Endothelial cell of umbilical vein (primary cell): ENCODE data around the gene EVA1A. TPM values are rescaled to one million over a fixed set of nuclear protein-coding genes. Genes with fewer than 3 reads are reported as not detected.

ENCODE experiments used
- BruUV-seq: library from RNA; stranded (reverse); fragments of 400-500 nt; replicated peaks from 2 replicates; lab custom pipeline; 2021; lab: Mats Ljungman, UMichigan
- CTCF ChIA-PET: fragments of 300-600, 350-600 bp; sonication (Branson Sonifier 250); formaldehyde crosslinking; loops from one replicate; lab custom pipeline; 2021; ENCODE audit warnings: antibody characterized with exemption, inconsistent platforms; lab: Charles Lee
- POLR2A ChIA-PET: fragments of 300-600, 350-600 bp; sonication (Branson Sonifier 250); formaldehyde crosslinking; loops from one replicate; lab custom pipeline; 2021; ENCODE audit warnings: antibody characterized with exemption, inconsistent platforms; lab: Charles Lee
- DNase-seq: peaks from one replicate; pipeline ENCODE4 v3.0.0-alpha.2; 2011; ENCODE audit warnings: low read depth, low spot score
- FAIRE-seq: peaks from 2 replicates; lab custom pipeline; 2011; peaks lifted over from hg19 to GRCh38; lab: Jason Lieb, UNC
- H2AFZ ChIP-seq: 2 replicates; pipeline ENCODE4 v1.6.0; 2012; ENCODE audit warnings: low read depth, low read length, control low read depth, inconsistent platforms
- H3K27ac ChIP-seq: 2 replicates; pipeline ENCODE4 v1.5.1; 2011; ENCODE audit warnings: low read depth, mild to moderate bottlenecking, control low read depth, low read length, moderate library complexity; ENCODE audit not compliant: insufficient read depth
- H3K27me3 ChIP-seq, 2 experiments: 2 replicates each; pipeline versions ENCODE4 v1.6.0 to v1.6.1; 2011; ENCODE audit warnings: low read length in 2 of 2, mixed read lengths in 1 of 2; ENCODE audit not compliant: control insufficient read depth in 2 of 2, insufficient read depth in 2 of 2
- H3K36me3 ChIP-seq, 2 experiments: 2 replicates in 1 of 2; 3 replicates in 1 of 2; pipeline ENCODE4 v1.5.1; 2011; ENCODE audit warnings: low read length in 2 of 2, mild to moderate bottlenecking in 1 of 2, moderate library complexity in 1 of 2; ENCODE audit not compliant: control insufficient read depth in 2 of 2, insufficient read depth in 2 of 2; ENCODE audit errors: extremely low read depth in 1 of 2
- H3K4me1 ChIP-seq: 3 replicates; pipeline ENCODE4 v1.5.1; 2011; ENCODE audit warnings: mild to moderate bottlenecking, low read length; ENCODE audit not compliant: control insufficient read depth, insufficient read depth; ENCODE audit errors: extremely low read depth
- H3K4me2 ChIP-seq: 2 replicates; pipeline ENCODE4 v1.6.1; 2011; ENCODE audit warnings: low read length, control low read depth, mixed read lengths; ENCODE audit not compliant: insufficient read depth
- H3K4me3 ChIP-seq, 3 experiments: fragments of 200-600 bp in 1 of 3; sonication (generic), shearing (Covaris generic) in 1 of 3; replicated peaks in 1 of 3; 2 replicates each; pipeline ENCODE4 v1.5.1; 2011 to 2016; ENCODE audit warnings: control low read depth in 3 of 3, low read length in 3 of 3, mild to moderate bottlenecking in 2 of 3, inconsistent platforms in 1 of 3, low read depth in 1 of 3, moderate library complexity in 1 of 3; ENCODE audit not compliant: insufficient read depth in 1 of 3
- H3K79me2 ChIP-seq: 2 replicates; pipeline ENCODE4 v1.6.0; 2012; ENCODE audit warnings: low read length, inconsistent platforms; ENCODE audit not compliant: control insufficient read depth, insufficient read depth
- H3K9ac ChIP-seq: replicated peaks from 2 replicates; pipeline ENCODE3; 2011; ENCODE audit warnings: low read length, control low read depth; ENCODE audit not compliant: insufficient read depth; ENCODE audit errors: extremely low read depth
- H3K9me1 ChIP-seq: replicated peaks from 3 replicates; pipeline ENCODE4 v1.6.0; 2011; ENCODE audit warnings: mild to moderate bottlenecking, low read length; ENCODE audit not compliant: control insufficient read depth, insufficient read depth; ENCODE audit errors: extremely low read depth
- H3K9me3 ChIP-seq: replicated peaks from 2 replicates; pipeline ENCODE4 v1.5.1; 2012; ENCODE audit warnings: low read length, inconsistent platforms; ENCODE audit not compliant: control insufficient read depth, insufficient read depth
- H4K20me1 ChIP-seq: replicated peaks from 2 replicates; pipeline ENCODE3; 2011; ENCODE audit warnings: mild to moderate bottlenecking, low read length; ENCODE audit not compliant: control insufficient read depth, insufficient read depth; ENCODE audit errors: extremely low read depth
- EZH2 ChIP-seq: IDR thresholded peaks from 2 replicates; pipeline ENCODE4 v1.6.1; 2012; ENCODE audit warnings: borderline replicate concordance, low read depth, mild to moderate bottlenecking, moderate library complexity, low read length, inconsistent platforms; ENCODE audit not compliant: severe bottlenecking
- GATA2 ChIP-seq: IDR thresholded peaks from 2 replicates; pipeline ENCODE4 v1.7.0; 2011; ENCODE audit warnings: low read depth, mild to moderate bottlenecking, moderate library complexity, mixed read lengths, low read length; ENCODE audit not compliant: insufficient read length, insufficient read depth
- JUN ChIP-seq: IDR thresholded peaks from 2 replicates; pipeline ENCODE4 v1.6.1; 2011; ENCODE audit warnings: borderline replicate concordance, low read depth; ENCODE audit not compliant: insufficient read length, insufficient read depth
- MYC ChIP-seq: IDR thresholded peaks from one replicate; pipeline ENCODE4 v1.6.1; 2011; ENCODE audit warnings: mild to moderate bottlenecking, low read depth, low read length
- POLR2A ChIP-seq: IDR thresholded peaks from 2 replicates; pipeline ENCODE4 v1.6.1; 2012; ENCODE audit warnings: low read depth, mild to moderate bottlenecking, control low read depth, low read length
- POLR2AphosphoS5 ChIP-seq: IDR thresholded peaks from 2 replicates; pipeline ENCODE4 v1.6.1; 2012; ENCODE audit warnings: low read depth, mild to moderate bottlenecking, control low read depth, low read length, moderate library complexity; ENCODE audit not compliant: insufficient read depth
- dilution Hi-C: fragments of 300-500 bp; cut with MboI; formaldehyde crosslinking; loops from one replicate; pipeline ENCODE4 v1.15.0; 2019; ENCODE audit warnings: low sequenced_read_pairs; ENCODE audit not compliant: extremely low pct_ligation_motif_present
- intact Hi-C: fragments of 100-400 bp; cut with micrococcal nuclease; formaldehyde crosslinking; loops from one replicate; pipeline ENCODE4 v1.10.0; 2022
- polyA plus RNA-seq, 4 experiments: library from polyadenylated mRNA; depleted of rRNA in 3 of 4; stranded (reverse) in 3 of 4; unstranded in 1 of 4; fragments of >200 nt; gene quantifications; 2 replicates each; pipeline versions ENCODE4 v1.2.1 to v1.2.3, GENCODE V29; 2011 to 2012; ENCODE audit warnings: missing spikeins in 1 of 4
- total RNA-seq: library from RNA; stranded (reverse); gene quantifications from 2 replicates; pipeline ENCODE4 v1.2.3, GENCODE V29; 2021
- TF ChIP-seq, protein P1 (sequence below), 2 donors: IDR thresholded peaks; 1 replicate in 1 of 2; 2 replicates in 1 of 2; pipeline ENCODE4 v1.5.1; 2011; ENCODE audit warnings: low read length in 2 of 2, mild to moderate bottlenecking in 2 of 2, moderate library complexity in 2 of 2, control low read depth in 1 of 2, inconsistent platforms in 1 of 2, low read depth in 1 of 2; ENCODE audit not compliant: insufficient read depth in 1 of 2; ENCODE audit errors: extremely low read depth in 1 of 2
- TF ChIP-seq, protein P2 (sequence below): IDR thresholded peaks from 2 replicates; pipeline ENCODE4 v1.6.1; 2011; ENCODE audit not compliant: insufficient read depth, insufficient read length

EVA1A gene
- total and polyA plus RNA-seq, 2 donors (not counting 3 experiments of a cell fraction or from before 2014, with no cell fraction given) = 52.6 to 66.5 TPM

DNA sequence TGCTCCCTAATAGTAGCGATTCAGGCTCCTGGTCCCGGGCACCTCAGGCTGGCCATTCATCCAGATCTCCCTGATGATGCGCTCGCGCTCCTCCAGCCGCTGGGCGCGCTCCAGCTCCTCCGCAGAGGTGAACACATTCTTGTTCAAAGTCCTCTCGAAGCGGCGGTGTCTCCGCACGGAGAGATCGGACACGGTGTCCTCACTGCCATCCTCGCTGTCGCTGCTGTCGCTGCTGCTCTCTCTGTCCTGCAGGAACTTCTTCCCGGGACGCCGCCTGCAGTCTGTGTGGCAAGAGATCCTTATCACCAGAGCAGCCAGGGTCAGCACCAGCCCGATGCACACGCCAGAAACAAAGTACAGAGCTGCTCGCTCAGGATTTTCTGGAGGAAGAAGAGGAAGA, 67.5 kb downstream of the EVA1A start:
- no peak overlapping the region for H2AFZ ChIP-seq
- H3K4me1 ChIP-seq = no peaks in the 10 kb centered on the region
- no peaks in the 10 kb centered on the region for H3K9me1 ChIP-seq
- H4K20me1 ChIP-seq = no peaks in the 10 kb centered on the region
- DNase-seq (no peak), FAIRE-seq (no peak)
- intact Hi-C loops (no loop called here), dilution Hi-C loops (no loop called here)
- CTCF ChIA-PET = no interaction called here
- peaks cover 6 to 7% of the 10 kb centered on the region in 2 experiments for H3K36me3 ChIP-seq
- POLR2A ChIA-PET = no interaction called here
- H3K9ac ChIP-seq = no peak overlapping the region
- H3K9me3 ChIP-seq = no peaks in the 10 kb centered on the region
- no peak overlapping the region for H3K4me2 ChIP-seq
- TF ChIP-seq, protein P1, sequence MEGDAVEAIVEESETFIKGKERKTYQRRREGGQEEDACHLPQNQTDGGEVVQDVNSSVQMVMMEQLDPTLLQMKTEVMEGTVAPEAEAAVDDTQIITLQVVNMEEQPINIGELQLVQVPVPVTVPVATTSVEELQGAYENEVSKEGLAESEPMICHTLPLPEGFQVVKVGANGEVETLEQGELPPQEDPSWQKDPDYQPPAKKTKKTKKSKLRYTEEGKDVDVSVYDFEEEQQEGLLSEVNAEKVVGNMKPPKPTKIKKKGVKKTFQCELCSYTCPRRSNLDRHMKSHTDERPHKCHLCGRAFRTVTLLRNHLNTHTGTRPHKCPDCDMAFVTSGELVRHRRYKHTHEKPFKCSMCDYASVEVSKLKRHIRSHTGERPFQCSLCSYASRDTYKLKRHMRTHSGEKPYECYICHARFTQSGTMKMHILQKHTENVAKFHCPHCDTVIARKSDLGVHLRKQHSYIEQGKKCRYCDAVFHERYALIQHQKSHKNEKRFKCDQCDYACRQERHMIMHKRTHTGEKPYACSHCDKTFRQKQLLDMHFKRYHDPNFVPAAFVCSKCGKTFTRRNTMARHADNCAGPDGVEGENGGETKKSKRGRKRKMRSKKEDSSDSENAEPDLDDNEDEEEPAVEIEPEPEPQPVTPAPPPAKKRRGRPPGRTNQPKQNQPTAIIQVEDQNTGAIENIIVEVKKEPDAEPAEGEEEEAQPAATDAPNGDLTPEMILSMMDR (IDR thresholded peaks at IDR 0.05; ENCODE audit: extremely low read depth in 1 of 2, insufficient read depth in 1 of 2, low read depth in 1 of 2, low read length in 2 of 2) = no peak
- TF ChIP-seq POLR2A = no peak
- TF ChIP-seq MYC = no peak
- TF ChIP-seq, protein P2, sequence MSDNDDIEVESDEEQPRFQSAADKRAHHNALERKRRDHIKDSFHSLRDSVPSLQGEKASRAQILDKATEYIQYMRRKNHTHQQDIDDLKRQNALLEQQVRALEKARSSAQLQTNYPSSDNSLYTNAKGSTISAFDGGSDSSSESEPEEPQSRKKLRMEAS = no peak
- TF ChIP-seq JUN = no peak
- TF ChIP-seq GATA2 = no peak
- TF ChIP-seq POLR2AphosphoS5 = no peak
- no peak for TF ChIP-seq EZH2
- no peak overlapping the region for H3K4me3 ChIP-seq
- no peaks in the 10 kb centered on the region for H3K27me3 ChIP-seq
- H3K27ac ChIP-seq = no peak overlapping the region
- no TSS peak for BruUV-seq
- peaks cover 9% of the 10 kb centered on the region for H3K79me2 ChIP-seq
